Measurements from ENCODE around the gene CENPV. TPM values are rescaled to one million over a fixed set of nuclear protein-coding genes. Genes with fewer than 3 reads are reported as not detected.

The CENPV gene
- total and polyA plus RNA-seq, 10 of the 15 experiments (the other 5 are each of a cell fraction or from before 2014, with no cell fraction given), result 22.5 to 98.6 (median 80.8) TPM

DNA sequence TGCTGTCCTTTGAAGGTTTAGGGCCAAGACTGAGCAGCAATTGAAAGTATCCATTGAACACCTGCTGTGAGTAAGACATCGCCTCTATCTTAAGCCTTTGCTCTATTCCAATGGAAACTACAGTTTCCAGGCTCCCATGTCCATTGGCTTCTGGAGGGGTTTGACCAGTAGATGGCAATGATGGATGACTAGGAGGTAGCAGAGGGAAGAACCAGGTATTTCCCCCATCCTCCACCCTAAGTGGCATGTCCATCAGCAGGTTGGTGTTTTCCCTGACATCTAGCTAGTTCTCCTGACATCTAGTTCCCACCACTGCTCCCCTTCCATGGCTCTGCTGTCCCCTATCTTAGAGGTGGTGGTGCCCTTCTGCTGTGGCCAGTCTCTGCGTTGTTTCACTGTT, 58.7 kb downstream of the CENPV start (continued):
- TF ChIP-seq, protein P1, sequence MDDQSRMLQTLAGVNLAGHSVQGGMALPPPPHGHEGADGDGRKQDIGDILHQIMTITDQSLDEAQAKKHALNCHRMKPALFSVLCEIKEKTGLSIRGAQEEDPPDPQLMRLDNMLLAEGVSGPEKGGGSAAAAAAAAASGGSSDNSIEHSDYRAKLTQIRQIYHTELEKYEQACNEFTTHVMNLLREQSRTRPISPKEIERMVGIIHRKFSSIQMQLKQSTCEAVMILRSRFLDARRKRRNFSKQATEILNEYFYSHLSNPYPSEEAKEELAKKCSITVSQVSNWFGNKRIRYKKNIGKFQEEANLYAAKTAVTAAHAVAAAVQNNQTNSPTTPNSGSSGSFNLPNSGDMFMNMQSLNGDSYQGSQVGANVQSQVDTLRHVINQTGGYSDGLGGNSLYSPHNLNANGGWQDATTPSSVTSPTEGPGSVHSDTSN (IDR thresholded peaks at IDR 0.05; ENCODE audit: insufficient replicate concordance, low read depth, low read length), result peak; percentile 15
- TF ChIP-seq, protein P2, sequence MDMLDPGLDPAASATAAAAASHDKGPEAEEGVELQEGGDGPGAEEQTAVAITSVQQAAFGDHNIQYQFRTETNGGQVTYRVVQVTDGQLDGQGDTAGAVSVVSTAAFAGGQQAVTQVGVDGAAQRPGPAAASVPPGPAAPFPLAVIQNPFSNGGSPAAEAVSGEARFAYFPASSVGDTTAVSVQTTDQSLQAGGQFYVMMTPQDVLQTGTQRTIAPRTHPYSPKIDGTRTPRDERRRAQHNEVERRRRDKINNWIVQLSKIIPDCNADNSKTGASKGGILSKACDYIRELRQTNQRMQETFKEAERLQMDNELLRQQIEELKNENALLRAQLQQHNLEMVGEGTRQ (IDR thresholded peaks at IDR 0.05; ENCODE audit: borderline replicate concordance, low read depth, low read length), result no peak
- TF ChIP-seq NFYB (IDR thresholded peaks at IDR 0.05; ENCODE audit: insufficient read depth, low read depth, low read length) (no peak), TCF3 (IDR thresholded peaks at IDR 0.05; ENCODE audit: borderline replicate concordance, insufficient read depth, low read depth, low read length) (no peak), RAD21 (IDR thresholded peaks at IDR 0.05; ENCODE audit: insufficient read depth, low read depth, low read length) (no peak), POLR2AphosphoS5 (IDR thresholded peaks at IDR 0.05; ENCODE audit: low read length) (no peak), TCF12 (IDR thresholded peaks at IDR 0.05; ENCODE audit: low read depth, low read length) (no peak), TCF7 (IDR thresholded peaks at IDR 0.05; ENCODE audit: borderline replicate concordance) (no peak), FOS (IDR thresholded peaks at IDR 0.05; ENCODE audit: borderline replicate concordance, extremely low read depth, insufficient read length) (no peak), WRNIP1 (IDR thresholded peaks at IDR 0.05; ENCODE audit: borderline replicate concordance, low read depth, low read length) (no peak), BHLHE40 (IDR thresholded peaks at IDR 0.05; ENCODE audit: borderline replicate concordance in 1 of 2, low read depth in 2 of 2, low read length in 1 of 2) (no peak), RFX5 (IDR thresholded peaks at IDR 0.05; ENCODE audit: low read depth, low read length) (no peak), NFYA (IDR thresholded peaks at IDR 0.05; ENCODE audit: borderline replicate concordance, low read depth, low read length) (no peak), CREM (IDR thresholded peaks at IDR 0.05; ENCODE audit: low read depth) (no peak)
- TF ChIP-seq, protein P3, sequence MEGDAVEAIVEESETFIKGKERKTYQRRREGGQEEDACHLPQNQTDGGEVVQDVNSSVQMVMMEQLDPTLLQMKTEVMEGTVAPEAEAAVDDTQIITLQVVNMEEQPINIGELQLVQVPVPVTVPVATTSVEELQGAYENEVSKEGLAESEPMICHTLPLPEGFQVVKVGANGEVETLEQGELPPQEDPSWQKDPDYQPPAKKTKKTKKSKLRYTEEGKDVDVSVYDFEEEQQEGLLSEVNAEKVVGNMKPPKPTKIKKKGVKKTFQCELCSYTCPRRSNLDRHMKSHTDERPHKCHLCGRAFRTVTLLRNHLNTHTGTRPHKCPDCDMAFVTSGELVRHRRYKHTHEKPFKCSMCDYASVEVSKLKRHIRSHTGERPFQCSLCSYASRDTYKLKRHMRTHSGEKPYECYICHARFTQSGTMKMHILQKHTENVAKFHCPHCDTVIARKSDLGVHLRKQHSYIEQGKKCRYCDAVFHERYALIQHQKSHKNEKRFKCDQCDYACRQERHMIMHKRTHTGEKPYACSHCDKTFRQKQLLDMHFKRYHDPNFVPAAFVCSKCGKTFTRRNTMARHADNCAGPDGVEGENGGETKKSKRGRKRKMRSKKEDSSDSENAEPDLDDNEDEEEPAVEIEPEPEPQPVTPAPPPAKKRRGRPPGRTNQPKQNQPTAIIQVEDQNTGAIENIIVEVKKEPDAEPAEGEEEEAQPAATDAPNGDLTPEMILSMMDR (IDR thresholded peaks at IDR 0.05 in 2 of 3, conservative IDR thresholded peaks at IDR 0.05 in 1 of 3; ENCODE audit: control insufficient read depth in 2 of 3, extremely low read depth in 1 of 3, insufficient read depth in 1 of 3, low read depth in 3 of 3, low read length in 3 of 3), result peak in 2 of 3 experiments; percentile 3 to 28; a peak in 2 of 6 replicates
- TF ChIP-seq, protein P4, sequence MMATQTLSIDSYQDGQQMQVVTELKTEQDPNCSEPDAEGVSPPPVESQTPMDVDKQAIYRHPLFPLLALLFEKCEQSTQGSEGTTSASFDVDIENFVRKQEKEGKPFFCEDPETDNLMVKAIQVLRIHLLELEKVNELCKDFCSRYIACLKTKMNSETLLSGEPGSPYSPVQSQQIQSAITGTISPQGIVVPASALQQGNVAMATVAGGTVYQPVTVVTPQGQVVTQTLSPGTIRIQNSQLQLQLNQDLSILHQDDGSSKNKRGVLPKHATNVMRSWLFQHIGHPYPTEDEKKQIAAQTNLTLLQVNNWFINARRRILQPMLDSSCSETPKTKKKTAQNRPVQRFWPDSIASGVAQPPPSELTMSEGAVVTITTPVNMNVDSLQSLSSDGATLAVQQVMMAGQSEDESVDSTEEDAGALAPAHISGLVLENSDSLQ (IDR thresholded peaks at IDR 0.05), result peak; percentile 73
- TF ChIP-seq, protein P5, sequence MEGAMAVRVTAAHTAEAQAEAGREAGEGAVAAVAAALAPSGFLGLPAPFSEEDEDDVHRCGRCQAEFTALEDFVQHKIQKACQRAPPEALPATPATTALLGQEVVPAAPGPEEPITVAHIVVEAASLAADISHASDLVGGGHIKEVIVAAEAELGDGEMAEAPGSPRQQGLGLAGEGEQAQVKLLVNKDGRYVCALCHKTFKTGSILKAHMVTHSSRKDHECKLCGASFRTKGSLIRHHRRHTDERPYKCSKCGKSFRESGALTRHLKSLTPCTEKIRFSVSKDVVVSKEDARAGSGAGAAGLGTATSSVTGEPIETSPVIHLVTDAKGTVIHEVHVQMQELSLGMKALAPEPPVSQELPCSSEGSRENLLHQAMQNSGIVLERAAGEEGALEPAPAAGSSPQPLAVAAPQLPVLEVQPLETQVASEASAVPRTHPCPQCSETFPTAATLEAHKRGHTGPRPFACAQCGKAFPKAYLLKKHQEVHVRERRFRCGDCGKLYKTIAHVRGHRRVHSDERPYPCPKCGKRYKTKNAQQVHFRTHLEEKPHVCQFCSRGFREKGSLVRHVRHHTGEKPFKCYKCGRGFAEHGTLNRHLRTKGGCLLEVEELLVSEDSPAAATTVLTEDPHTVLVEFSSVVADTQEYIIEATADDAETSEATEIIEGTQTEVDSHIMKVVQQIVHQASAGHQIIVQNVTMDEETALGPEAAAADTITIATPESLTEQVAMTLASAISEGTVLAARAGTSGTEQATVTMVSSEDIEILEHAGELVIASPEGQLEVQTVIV (IDR thresholded peaks at IDR 0.05; ENCODE audit: borderline replicate concordance, partially characterized antibody), result no peak
- TF ChIP-seq, protein P6, sequence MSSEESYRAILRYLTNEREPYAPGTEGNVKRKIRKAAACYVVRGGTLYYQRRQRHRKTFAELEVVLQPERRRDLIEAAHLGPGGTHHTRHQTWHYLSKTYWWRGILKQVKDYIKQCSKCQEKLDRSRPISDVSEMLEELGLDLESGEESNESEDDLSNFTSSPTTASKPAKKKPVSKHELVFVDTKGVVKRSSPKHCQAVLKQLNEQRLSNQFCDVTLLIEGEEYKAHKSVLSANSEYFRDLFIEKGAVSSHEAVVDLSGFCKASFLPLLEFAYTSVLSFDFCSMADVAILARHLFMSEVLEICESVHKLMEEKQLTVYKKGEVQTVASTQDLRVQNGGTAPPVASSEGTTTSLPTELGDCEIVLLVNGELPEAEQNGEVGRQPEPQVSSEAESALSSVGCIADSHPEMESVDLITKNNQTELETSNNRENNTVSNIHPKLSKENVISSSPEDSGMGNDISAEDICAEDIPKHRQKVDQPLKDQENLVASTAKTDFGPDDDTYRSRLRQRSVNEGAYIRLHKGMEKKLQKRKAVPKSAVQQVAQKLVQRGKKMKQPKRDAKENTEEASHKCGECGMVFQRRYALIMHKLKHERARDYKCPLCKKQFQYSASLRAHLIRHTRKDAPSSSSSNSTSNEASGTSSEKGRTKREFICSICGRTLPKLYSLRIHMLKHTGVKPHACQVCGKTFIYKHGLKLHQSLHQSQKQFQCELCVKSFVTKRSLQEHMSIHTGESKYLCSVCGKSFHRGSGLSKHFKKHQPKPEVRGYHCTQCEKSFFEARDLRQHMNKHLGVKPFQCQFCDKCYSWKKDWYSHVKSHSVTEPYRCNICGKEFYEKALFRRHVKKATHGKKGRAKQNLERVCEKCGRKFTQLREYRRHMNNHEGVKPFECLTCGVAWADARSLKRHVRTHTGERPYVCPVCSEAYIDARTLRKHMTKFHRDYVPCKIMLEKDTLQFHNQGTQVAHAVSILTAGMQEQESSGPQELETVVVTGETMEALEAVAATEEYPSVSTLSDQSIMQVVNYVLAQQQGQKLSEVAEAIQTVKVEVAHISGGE (CRISPR knock-in tag; IDR thresholded peaks at IDR 0.05), result no peak
